Measurements from ENCODE around the gene F10. TPM values are rescaled to one million over a fixed set of nuclear protein-coding genes. Genes with fewer than 3 reads are reported as not detected.

The F10 gene
- total RNA-seq, 1 experiment from 2014 or later = not detected

DNA sequence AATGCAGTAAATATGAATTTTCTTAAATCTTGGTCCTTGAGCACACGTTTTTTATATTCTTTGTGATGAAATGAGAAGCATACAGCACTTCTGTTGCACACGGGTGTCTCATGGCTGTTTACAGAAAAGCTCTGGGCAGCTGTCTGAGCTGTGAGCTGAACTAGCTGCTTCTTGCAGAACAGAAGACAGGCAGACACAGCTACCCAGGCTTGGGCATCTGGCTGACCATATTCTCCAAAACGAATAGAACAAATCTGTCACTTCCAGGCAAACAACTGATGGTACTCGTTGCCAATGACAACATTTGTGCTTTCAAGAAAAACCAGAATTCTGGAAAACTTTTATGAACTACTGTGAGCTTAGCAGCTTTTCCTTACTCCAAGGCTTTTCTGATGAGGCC is 69.7 kb downstream of the F10 start:
- H3K4me3 ChIP-seq (ENCODE audit: low read depth, low read length, poor library complexity, severe bottlenecking) = no peak overlapping the region
- H3K27me3 ChIP-seq (replicated peaks; ENCODE audit: insufficient read depth, low read depth, low read length, poor library complexity) = no peaks in the 10 kb centered on the region
- peaks cover 64% of the 10 kb centered on the region for H3K36me3 ChIP-seq (ENCODE audit: insufficient read depth, low read length, poor library complexity, severe bottlenecking)
- TF ChIP-seq EZH2 (IDR thresholded peaks at IDR 0.05; ENCODE audit: borderline replicate concordance, low read depth, low read length, poor library complexity, severe bottlenecking) = no peak
- TF ChIP-seq, protein P1, sequence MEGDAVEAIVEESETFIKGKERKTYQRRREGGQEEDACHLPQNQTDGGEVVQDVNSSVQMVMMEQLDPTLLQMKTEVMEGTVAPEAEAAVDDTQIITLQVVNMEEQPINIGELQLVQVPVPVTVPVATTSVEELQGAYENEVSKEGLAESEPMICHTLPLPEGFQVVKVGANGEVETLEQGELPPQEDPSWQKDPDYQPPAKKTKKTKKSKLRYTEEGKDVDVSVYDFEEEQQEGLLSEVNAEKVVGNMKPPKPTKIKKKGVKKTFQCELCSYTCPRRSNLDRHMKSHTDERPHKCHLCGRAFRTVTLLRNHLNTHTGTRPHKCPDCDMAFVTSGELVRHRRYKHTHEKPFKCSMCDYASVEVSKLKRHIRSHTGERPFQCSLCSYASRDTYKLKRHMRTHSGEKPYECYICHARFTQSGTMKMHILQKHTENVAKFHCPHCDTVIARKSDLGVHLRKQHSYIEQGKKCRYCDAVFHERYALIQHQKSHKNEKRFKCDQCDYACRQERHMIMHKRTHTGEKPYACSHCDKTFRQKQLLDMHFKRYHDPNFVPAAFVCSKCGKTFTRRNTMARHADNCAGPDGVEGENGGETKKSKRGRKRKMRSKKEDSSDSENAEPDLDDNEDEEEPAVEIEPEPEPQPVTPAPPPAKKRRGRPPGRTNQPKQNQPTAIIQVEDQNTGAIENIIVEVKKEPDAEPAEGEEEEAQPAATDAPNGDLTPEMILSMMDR (conservative IDR thresholded peaks at IDR 0.05; ENCODE audit: low read depth, low read length) = no peak
- POLR2A ChIA-PET (ENCODE audit: low non-redundant PET) = no interaction called here
- intact Hi-C loops (cut with micrococcal nuclease; ENCODE audit: unreplicated experiment) = no loop called here
- no TSS peak for BruUV-seq (replicated peaks)
- no peak overlapping the region for H3K27ac ChIP-seq (ENCODE audit: low read depth, low read length, poor library complexity, severe bottlenecking)
- peaks cover 3% of the 10 kb centered on the region for H3K4me1 ChIP-seq (ENCODE audit: insufficient read depth, low read length, poor library complexity, severe bottlenecking)
- CTCF ChIA-PET = no interaction called here
- DNase-seq (ENCODE audit: low spot score) = no peak
- no peaks in the 10 kb centered on the region for H3K9me3 ChIP-seq (ENCODE audit: low read depth, low read length, poor library complexity, severe bottlenecking)

DNA sequence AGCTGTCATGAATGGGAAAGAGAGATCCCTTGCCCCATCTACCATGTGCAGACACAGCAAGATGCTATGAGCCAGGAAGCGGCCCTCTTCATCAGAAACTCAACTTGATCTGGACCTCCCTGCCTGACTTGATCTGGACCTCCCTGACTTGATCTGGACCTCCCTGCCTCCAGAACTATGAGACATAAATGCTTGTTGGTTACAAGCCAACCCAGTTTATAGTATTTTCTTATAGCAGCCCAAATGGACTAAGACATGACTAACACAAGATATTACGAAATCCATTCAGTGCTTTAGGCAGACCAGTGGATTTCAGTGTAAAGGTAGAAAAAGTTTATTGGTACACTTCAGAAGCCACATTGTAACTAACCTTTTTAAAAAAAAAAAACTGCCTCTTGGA is 70.3 kb downstream of the F10 start:
- ChIA-PET POLR2A (ENCODE audit: low non-redundant PET) (no interaction called here), CTCF (no interaction called here)
- no peaks in the 10 kb centered on the region for H3K4me1 ChIP-seq (ENCODE audit: insufficient read depth, low read length, poor library complexity, severe bottlenecking)
- H3K27me3 ChIP-seq (replicated peaks; ENCODE audit: insufficient read depth, low read depth, low read length, poor library complexity) = no peaks in the 10 kb centered on the region
- no peak overlapping the region for H3K4me3 ChIP-seq (ENCODE audit: low read depth, low read length, poor library complexity, severe bottlenecking)
- no peak overlapping the region for H3K27ac ChIP-seq (ENCODE audit: low read depth, low read length, poor library complexity, severe bottlenecking)
- intact Hi-C loops (cut with micrococcal nuclease; ENCODE audit: unreplicated experiment) = no loop called here
- no peaks in the 10 kb centered on the region for H3K9me3 ChIP-seq (ENCODE audit: low read depth, low read length, poor library complexity, severe bottlenecking)
- peaks cover 67% of the 10 kb centered on the region for H3K36me3 ChIP-seq (ENCODE audit: insufficient read depth, low read length, poor library complexity, severe bottlenecking)
- no peak for TF ChIP-seq EZH2 (IDR thresholded peaks at IDR 0.05; ENCODE audit: borderline replicate concordance, low read depth, low read length, poor library complexity, severe bottlenecking)
- TF ChIP-seq, protein P1 (conservative IDR thresholded peaks at IDR 0.05; ENCODE audit: low read depth, low read length) = no peak
- no TSS peak for BruUV-seq (replicated peaks)
- DNase-seq (ENCODE audit: low spot score) = no peak

DNA sequence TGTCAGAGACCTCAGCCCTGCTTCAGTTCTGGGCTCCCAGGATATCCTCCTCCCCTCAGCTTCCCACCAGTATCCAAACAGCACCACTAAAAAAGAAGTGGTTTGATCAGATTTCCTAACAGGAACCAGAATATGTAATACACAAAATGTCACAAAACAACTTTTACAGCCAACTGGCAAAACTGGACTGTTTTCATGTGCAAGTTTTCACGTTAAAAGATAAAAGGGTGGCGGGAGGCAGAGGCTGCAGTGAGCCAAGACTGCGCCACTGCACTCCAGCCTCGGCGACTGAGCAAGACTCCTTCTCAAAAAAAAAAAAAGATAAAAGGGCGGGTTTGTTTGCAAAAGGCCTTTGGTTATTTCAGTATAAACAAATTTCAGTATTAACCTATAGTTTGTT is 72.8 kb downstream of the F10 start:
- ChIA-PET POLR2A (ENCODE audit: low non-redundant PET) (no interaction called here), CTCF (no interaction called here)
- Histone ChIP-seq H3K27ac (ENCODE audit: low read depth, low read length, poor library complexity, severe bottlenecking) (no peak overlapping the region), H3K9me3 (ENCODE audit: low read depth, low read length, poor library complexity, severe bottlenecking) (no peaks in the 10 kb centered on the region), H3K36me3 (ENCODE audit: insufficient read depth, low read length, poor library complexity, severe bottlenecking) (peaks cover 66% of the 10 kb centered on the region), H3K27me3 (replicated peaks; ENCODE audit: insufficient read depth, low read depth, low read length, poor library complexity) (no peaks in the 10 kb centered on the region), H3K4me1 (ENCODE audit: insufficient read depth, low read length, poor library complexity, severe bottlenecking) (no peaks in the 10 kb centered on the region), H3K4me3 (ENCODE audit: low read depth, low read length, poor library complexity, severe bottlenecking) (no peak overlapping the region)
- no peak for DNase-seq (ENCODE audit: low spot score)
- TF ChIP-seq EZH2 (IDR thresholded peaks at IDR 0.05; ENCODE audit: borderline replicate concordance, low read depth, low read length, poor library complexity, severe bottlenecking) = no peak
- TF ChIP-seq, protein P1 (conservative IDR thresholded peaks at IDR 0.05; ENCODE audit: low read depth, low read length) = no peak
- intact Hi-C loops (cut with micrococcal nuclease; ENCODE audit: unreplicated experiment) = no loop called here
- no TSS peak for BruUV-seq (replicated peaks)

Data from A673 (cell line).